Cortex of kidney (tissue), 1 donor: ENCODE results near the gene NPL.

ENCODE experiments used
- DNase-seq: peaks from one replicate; lab custom pipeline; 2025; lab: John Stamatoyannopoulos, UW

The NPL gene

DNA sequence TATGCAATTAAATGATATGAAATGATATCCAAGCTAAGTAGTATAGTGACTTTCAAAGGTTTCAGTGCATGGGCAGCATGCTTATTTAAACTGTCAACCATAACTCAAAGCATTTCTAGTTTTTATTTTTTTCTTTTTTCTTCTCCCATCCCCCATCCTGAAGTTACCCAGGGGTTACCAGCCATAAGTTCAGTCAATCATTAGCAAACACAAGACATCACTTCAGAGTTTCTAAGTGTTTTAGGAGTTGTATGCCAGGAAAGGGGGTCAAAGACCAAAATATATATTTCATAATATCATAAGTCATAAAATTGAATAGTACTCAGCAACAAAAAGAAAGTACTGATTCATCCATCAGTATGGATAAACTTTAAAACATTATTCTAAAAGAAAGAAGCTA is 78.3 kb downstream of the NPL start:
- no peak for DNase-seq

DNA sequence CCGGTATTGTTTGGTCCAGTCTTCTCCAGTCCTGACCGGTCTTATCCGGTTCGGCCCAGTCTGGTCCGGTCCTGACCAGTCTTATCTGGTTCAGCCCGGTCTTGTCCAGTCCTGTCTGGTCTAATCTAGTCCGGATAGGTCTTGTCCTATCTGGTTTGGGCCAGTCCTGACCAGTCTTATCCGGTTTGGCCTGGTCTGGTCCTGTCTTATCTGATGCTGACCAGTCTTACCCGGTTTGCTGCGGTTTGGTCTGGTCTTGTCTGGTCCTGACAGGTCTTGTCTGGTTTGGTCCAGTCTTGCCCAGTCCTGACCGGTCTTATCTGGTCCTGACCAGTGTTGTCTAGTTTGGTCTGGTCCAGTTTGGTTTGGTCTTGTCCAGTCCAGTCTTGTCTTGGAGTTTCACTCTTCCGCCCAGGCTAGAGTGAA is 79.7 kb downstream of the NPL start:
- no peak for DNase-seq

DNA sequence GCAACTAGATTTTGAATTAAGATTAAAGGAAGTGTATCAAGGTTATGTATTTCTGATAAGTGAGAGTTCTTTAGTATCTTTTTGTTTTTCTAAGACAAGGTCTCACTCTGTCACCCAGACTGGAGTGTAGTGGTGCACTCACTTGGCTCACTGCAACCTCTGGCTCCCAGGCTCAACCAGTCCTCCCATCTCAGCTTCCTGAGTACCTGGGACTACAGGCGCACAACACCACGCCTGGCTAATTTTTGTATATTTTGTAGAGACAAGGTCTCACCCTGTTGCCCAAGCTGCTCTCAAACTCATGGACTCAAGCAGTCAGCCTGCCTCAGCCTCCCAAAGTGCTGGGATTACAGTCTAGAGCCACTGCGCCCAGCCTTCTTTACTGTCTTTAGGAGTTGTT is 83.3 kb downstream of the NPL start:
- no peak for DNase-seq

DNA sequence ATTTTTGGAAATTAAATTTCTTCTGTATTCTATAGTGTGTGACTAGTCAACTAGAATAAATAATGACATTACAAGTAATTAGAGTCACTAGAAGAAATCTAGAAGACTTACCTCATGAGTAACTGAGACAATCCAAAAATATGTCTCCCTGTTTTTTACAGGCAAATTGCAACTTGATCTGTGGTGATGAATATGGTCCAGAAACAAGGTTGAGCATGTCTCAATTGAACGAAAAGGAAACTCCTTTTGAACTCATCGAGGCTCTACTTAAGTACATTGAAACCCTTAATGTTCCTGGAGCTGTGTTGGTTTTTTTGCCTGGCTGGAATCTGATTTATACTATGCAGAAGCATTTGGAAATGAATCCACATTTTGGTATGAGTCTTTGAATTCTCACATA is 86.3 kb downstream of the NPL start:
- DNase-seq = no peak

DNA sequence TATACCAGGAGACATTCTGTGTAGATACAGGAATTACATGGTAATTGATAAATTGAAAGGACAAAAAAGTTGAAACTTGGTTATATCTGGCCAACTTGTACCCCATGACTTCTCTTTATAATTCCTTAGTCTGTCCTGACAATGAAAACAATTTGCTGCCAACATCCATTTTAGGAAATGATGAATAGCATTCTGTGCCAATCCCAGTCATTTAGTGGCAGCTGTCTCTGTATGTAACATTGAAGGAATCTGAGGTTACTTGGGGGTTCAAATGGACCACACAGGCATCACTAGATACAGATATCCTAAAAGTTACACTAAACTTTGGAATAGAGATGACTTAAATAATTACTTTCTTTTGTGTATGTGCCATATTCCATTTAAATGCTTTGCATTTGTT is 87.8 kb downstream of the NPL start:
- no peak for DNase-seq

GRCh38 chr1:182877842-182878241 is 88.3 kb downstream of the NPL start:
- no peak for DNase-seq
